WTC11 (cell line): ENCODE measurements around the gene COX6B2. TPM values are rescaled to one million over a fixed set of nuclear protein-coding genes. Genes with fewer than 3 reads are reported as not detected.

Experiments
- ATAC-seq: fragments of 200-7000 bp; cut with Tn5 transposase; 2 replicates; pipeline ENCODE4 v1.10.0; 2021; ENCODE audit warnings: mild to moderate bottlenecking, moderate library complexity
- CTCF ChIA-PET: fragments of 300-600 bp; sonication (Branson Sonifier 250); formaldehyde crosslinking; loops from one replicate; lab custom pipeline; 2021; ENCODE audit warnings: antibody characterized with exemption; lab: Charles Lee
- POLR2A ChIA-PET: fragments of 350-600 bp; sonication (Branson Sonifier 250); formaldehyde crosslinking; loops from one replicate; lab custom pipeline; 2021; ENCODE audit warnings: antibody characterized with exemption; lab: Charles Lee
- DNase-seq: peaks from one replicate; pipeline ENCODE4 v3.0.0; 2021; ENCODE audit warnings: low spot score
- H3K27ac Mint-ChIP-seq: 2 replicates; pipeline ENCODE4 v1.8.0; 2021; ENCODE audit warnings: mixed read lengths
- H3K27me3 Mint-ChIP-seq: 2 replicates; pipeline ENCODE4 v1.8.0; 2021; ENCODE audit warnings: low read depth, mild to moderate bottlenecking, moderate library complexity, mixed read lengths
- H3K36me3 Mint-ChIP-seq: 2 replicates; pipeline ENCODE4 v1.8.0; 2021; ENCODE audit warnings: mixed read lengths
- H3K4me1 Mint-ChIP-seq: 2 replicates; pipeline ENCODE4 v1.8.0; 2022; ENCODE audit warnings: mixed read lengths
- H3K4me3 Mint-ChIP-seq: 2 replicates; pipeline ENCODE4 v1.8.0; 2021; ENCODE audit warnings: mild to moderate bottlenecking, moderate library complexity, mixed read lengths
- H3K9me3 Mint-ChIP-seq: 2 replicates; pipeline ENCODE4 v1.8.0; 2021; ENCODE audit warnings: mixed read lengths
- ARID4B ChIP-seq: sonication (generic); formaldehyde crosslinking; IDR thresholded peaks from 2 replicates; pipeline ENCODE4 v1.8.0; 2023; ENCODE audit warnings: missing genetic modification reagents, mild to moderate bottlenecking, borderline replicate concordance
- E2F5 ChIP-seq: sonication (generic); formaldehyde crosslinking; IDR thresholded peaks from 2 replicates; pipeline ENCODE4 v1.8.1; 2022; ENCODE audit warnings: mild to moderate bottlenecking, moderate library complexity, missing genetic modification reagents
- ESRRA ChIP-seq: sonication (generic); formaldehyde crosslinking; IDR thresholded peaks from 2 replicates; pipeline ENCODE4 v1.8.1; 2022; ENCODE audit warnings: mild to moderate bottlenecking, missing genetic modification reagents, borderline replicate concordance
- NR2C2 ChIP-seq: sonication (generic); formaldehyde crosslinking; IDR thresholded peaks from 2 replicates; pipeline ENCODE4 v1.8.0; 2022; ENCODE audit warnings: mild to moderate bottlenecking, missing genetic modification reagents
- RELA ChIP-seq: sonication (generic); formaldehyde crosslinking; IDR thresholded peaks from 2 replicates; pipeline ENCODE4 v1.8.1; 2022; ENCODE audit warnings: missing genetic modification reagents, mild to moderate bottlenecking, borderline replicate concordance
- ZNF138 ChIP-seq: sonication (generic); formaldehyde crosslinking; conservative IDR thresholded peaks from 2 replicates; pipeline ENCODE4 v1.8.1; 2022; ENCODE audit warnings: mild to moderate bottlenecking, moderate library complexity, missing genetic modification reagents
- total RNA-seq: library from RNA; stranded (reverse); gene quantifications from 3 replicates; pipeline ENCODE4 v1.2.3, GENCODE V29; 2021
- TF ChIP-seq, protein P1 (sequence below): fragments of 250-450 bp; sonication (Bioruptor Pico); IDR thresholded peaks from 2 replicates; pipeline ENCODE4 v1.9.0; 2021; ENCODE audit warnings: moderate library complexity, mild to moderate bottlenecking, inconsistent platforms, borderline replicate concordance
- TF ChIP-seq, protein P2 (sequence below): sonication (generic); formaldehyde crosslinking; IDR thresholded peaks from 2 replicates; pipeline ENCODE4 v1.8.0; 2022; ENCODE audit warnings: missing genetic modification reagents
- TF ChIP-seq, protein P3 (sequence below): fragments of 200-600 bp; IDR thresholded peaks from 2 replicates; pipeline ENCODE4 v1.8.0; 2022; ENCODE audit warnings: antibody characterized with exemption
- TF ChIP-seq, protein P4 (sequence below): sonication (generic); formaldehyde crosslinking; IDR thresholded peaks from 2 replicates; pipeline ENCODE4 v1.8.1; 2023; ENCODE audit warnings: mild to moderate bottlenecking, missing genetic modification reagents, moderate library complexity

The COX6B2 gene
- total RNA-seq, 1 experiment from 2014 or later: 4.3 TPM

DNA sequence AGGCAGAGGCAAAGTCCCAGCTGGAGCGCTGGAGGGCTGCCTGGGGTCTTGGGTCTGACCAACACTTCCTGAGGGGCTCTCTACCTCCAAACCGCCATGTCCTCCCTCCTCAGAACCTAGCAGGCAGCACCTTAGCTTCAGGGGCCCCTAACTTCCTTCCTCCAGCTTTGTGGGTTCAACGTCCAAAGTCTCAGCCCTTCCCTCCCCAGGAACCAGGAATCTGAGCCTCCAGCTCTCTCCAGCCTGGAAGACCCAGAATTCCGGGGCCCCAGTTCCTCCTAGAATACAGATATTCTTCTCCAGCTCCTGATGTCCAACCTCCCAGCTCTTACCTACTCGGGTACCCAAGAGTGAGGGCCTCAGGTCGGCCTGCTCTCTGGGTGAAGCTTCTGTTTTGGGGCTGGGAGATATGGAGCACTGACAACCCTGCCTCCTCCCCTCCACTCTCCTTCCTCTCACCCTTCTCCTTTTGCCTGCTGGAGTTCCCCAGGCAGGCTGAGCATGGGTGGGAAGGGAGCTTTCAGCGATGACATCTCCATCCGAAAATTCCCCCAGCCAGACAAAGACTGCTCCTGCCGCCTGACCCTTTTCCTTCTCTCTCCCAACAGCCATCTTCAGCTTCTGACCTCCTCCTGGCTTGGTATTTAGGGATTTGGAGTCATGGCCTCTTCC lies 32.9 kb downstream of the COX6B2 start:
- Mint-ChIP-seq H3K27ac (no peak overlapping the region), H3K27me3 (peaks cover 21% of the 10 kb centered on the region), H3K4me3 (no peak overlapping the region), H3K36me3 (no peaks in the 10 kb centered on the region), H3K4me1 (peaks cover 18% of the 10 kb centered on the region), H3K9me3 (no peaks in the 10 kb centered on the region)
- TF ChIP-seq NR2C2 (CRISPR knock-in tag): no peak
- no peak for TF ChIP-seq E2F5 (CRISPR knock-in tag)
- POLR2A ChIA-PET: interaction anchor here (1.2 kb wide), 1 partner anchor 27 kb away, joined by 6 read pairs; no protein-coding TSS in a partner anchor
- no peak for DNase-seq
- no peak for ATAC-seq
- CTCF ChIA-PET: interaction anchor here (0.7 to 3.4 kb wide), 9 partner anchors 9 to 161 kb away, joined by 3 to 26 read pairs (median 6); partner anchors contain the start of genes HSPBP1, KMT5C and TMEM238

DNA sequence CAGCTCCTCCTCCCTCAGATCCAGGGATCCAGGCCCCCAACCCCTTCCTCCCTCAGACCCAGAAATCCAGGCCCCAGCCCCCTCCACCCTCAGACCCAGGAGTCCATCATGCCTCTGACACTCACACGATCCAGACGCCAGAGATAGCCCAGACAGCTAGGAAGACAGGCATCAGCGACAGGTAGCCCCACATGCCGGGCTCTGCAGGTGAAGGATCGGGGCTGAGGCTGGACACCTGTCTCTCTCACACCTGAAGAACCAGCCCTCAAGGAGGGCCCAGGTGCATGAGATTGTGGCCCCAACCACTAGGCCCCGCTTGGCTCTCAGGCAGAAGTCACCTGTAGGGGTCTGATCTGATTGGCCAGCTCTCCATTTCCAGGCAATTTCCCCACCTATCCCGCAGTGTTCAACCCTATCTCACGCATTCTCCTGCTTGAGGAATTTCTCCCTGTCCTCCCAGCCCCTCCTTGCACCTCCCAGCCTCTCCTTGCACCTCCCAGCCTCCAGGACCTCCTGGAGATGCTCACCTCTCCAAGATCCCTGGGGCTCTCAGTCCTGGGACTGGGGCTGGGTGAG lies 33.6 kb downstream of the COX6B2 start:
- ChIA-PET POLR2A (interaction anchor here (0.5 to 1.3 kb wide), 2 partner anchors 18 to 56 kb away, joined by 3 read pairs; no protein-coding TSS in a partner anchor), CTCF (interaction anchor here (0.7 to 3.4 kb wide), 11 partner anchors 8 to 161 kb away, joined by 3 to 26 read pairs (median 5); partner anchors contain the start of genes DNAAF3, HSPBP1, KMT5C and TMEM238)
- peaks cover 26% of the 10 kb centered on the region for H3K27me3 Mint-ChIP-seq
- ATAC-seq (no peak), DNase-seq (no peak)
- peaks cover 18% of the 10 kb centered on the region for H3K4me1 Mint-ChIP-seq
- no peaks in the 10 kb centered on the region for H3K36me3 Mint-ChIP-seq
- H3K9me3 Mint-ChIP-seq: no peaks in the 10 kb centered on the region
- no peak overlapping the region for H3K4me3 Mint-ChIP-seq
- H3K27ac Mint-ChIP-seq: no peak overlapping the region
- TF ChIP-seq, protein P1, sequence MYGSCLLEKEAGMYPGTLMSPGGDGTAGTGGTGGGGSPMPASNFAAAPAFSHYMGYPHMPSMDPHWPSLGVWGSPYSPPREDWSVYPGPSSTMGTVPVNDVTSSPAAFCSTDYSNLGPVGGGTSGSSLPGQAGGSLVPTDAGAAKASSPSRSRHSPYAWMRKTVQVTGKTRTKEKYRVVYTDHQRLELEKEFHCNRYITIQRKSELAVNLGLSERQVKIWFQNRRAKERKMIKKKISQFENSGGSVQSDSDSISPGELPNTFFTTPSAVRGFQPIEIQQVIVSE (CRISPR knock-in tag): no peak
- no peak for TF ChIP-seq ARID4B (CRISPR knock-in tag)
- TF ChIP-seq, protein P2, sequence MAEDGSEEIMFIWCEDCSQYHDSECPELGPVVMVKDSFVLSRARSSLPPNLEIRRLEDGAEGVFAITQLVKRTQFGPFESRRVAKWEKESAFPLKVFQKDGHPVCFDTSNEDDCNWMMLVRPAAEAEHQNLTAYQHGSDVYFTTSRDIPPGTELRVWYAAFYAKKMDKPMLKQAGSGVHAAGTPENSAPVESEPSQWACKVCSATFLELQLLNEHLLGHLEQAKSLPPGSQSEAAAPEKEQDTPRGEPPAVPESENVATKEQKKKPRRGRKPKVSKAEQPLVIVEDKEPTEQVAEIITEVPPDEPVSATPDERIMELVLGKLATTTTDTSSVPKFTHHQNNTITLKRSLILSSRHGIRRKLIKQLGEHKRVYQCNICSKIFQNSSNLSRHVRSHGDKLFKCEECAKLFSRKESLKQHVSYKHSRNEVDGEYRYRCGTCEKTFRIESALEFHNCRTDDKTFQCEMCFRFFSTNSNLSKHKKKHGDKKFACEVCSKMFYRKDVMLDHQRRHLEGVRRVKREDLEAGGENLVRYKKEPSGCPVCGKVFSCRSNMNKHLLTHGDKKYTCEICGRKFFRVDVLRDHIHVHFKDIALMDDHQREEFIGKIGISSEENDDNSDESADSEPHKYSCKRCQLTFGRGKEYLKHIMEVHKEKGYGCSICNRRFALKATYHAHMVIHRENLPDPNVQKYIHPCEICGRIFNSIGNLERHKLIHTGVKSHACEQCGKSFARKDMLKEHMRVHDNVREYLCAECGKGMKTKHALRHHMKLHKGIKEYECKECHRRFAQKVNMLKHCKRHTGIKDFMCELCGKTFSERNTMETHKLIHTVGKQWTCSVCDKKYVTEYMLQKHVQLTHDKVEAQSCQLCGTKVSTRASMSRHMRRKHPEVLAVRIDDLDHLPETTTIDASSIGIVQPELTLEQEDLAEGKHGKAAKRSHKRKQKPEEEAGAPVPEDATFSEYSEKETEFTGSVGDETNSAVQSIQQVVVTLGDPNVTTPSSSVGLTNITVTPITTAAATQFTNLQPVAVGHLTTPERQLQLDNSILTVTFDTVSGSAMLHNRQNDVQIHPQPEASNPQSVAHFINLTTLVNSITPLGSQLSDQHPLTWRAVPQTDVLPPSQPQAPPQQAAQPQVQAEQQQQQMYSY: no peak
- no peak for TF ChIP-seq ESRRA (CRISPR knock-in tag)
- TF ChIP-seq, protein P3, sequence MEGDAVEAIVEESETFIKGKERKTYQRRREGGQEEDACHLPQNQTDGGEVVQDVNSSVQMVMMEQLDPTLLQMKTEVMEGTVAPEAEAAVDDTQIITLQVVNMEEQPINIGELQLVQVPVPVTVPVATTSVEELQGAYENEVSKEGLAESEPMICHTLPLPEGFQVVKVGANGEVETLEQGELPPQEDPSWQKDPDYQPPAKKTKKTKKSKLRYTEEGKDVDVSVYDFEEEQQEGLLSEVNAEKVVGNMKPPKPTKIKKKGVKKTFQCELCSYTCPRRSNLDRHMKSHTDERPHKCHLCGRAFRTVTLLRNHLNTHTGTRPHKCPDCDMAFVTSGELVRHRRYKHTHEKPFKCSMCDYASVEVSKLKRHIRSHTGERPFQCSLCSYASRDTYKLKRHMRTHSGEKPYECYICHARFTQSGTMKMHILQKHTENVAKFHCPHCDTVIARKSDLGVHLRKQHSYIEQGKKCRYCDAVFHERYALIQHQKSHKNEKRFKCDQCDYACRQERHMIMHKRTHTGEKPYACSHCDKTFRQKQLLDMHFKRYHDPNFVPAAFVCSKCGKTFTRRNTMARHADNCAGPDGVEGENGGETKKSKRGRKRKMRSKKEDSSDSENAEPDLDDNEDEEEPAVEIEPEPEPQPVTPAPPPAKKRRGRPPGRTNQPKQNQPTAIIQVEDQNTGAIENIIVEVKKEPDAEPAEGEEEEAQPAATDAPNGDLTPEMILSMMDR: no peak
- TF ChIP-seq, protein P4, sequence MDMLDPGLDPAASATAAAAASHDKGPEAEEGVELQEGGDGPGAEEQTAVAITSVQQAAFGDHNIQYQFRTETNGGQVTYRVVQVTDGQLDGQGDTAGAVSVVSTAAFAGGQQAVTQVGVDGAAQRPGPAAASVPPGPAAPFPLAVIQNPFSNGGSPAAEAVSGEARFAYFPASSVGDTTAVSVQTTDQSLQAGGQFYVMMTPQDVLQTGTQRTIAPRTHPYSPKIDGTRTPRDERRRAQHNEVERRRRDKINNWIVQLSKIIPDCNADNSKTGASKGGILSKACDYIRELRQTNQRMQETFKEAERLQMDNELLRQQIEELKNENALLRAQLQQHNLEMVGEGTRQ (CRISPR knock-in tag): no peak
- TF ChIP-seq ZNF138 (CRISPR knock-in tag): no peak
- TF ChIP-seq RELA (CRISPR knock-in tag): no peak
